HG02970 (cell line): ENCODE data around the gene PLD6.

Experiments
- ATAC-seq: cut with Tn5 transposase; IDR thresholded peaks from one replicate; pipeline ENCODE4 v1.9.1; 2021; ENCODE audit warnings: mild to moderate bottlenecking, moderate library complexity, moderate number of reproducible peaks; ENCODE audit not compliant: unreplicated experiment, low FRiP score

Gene PLD6

GRCh38 chr17:17180141-17180603 is 26.0 kb downstream of the PLD6 start:
- no peak for ATAC-seq

GRCh38 chr17:17179371-17179827 is 26.7 kb downstream of the PLD6 start:
- ATAC-seq, result no peak

- ATAC-seq, result no peak
These were observed 29.0 kb downstream of the PLD6 start for GRCh38 chr17:17177176-17177575.

DNA sequence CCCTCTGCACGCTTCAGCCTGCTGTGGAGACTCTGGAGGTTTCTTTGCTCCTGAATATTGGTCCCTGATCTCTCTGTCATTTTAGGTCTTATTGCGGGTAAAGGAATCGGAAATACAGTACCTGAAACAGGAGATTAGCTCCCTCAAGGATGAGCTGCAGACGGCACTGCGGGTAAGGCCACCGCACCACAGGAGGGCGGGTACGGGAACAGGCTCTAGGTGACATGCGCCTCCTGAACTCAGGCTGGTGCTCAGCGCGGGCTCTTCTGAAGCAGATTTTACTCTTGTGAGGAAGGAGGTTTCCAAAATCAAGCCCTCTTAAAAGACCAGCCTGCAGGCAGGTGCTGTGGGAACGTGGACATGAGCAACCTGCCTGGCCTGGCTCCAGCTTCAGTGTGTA is 29.8 kb downstream of the PLD6 start:
- no peak for ATAC-seq

DNA sequence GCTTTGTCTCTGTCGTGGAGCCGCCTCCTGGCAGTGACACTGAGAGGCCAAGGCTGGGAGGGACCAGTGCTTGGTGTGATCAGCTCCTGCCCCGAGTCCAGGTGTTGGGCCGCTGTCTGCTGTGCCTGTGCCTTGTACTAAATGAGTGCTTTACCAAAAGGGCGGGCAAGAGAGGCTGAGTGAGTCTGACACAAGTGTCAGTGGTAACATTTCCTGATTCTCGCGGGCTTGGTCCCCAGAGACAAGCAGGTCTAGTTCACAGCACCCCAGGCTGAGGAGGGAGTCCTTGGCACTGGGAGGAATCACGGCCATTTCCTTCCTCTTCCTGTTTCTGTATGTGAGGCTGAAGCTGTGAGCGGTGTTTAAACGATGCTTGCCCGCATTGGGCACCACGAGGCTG is 30.2 kb downstream of the PLD6 start:
- ATAC-seq, result no peak

DNA sequence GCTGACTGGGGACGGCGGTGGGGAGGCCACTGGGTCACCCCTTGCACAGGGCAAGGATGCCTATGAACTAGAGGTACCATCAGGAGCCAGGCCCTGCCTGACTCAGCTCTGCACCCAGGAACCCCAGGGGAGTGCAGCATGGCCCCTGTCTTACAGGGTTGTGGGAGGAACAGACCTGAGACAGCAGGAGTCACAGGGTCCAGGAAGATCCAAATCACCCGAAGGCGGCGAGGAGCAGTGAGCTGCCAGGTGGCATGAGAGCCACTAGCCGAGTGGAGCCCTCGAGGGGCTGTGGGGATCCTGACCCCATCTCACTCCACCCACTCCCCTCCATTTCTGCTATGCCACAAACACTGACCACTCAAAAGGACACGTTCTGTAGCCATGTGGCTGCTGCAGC is 30.8 kb downstream of the PLD6 start:
- ATAC-seq, result no peak

- ATAC-seq, result no peak
These were observed 32.2 kb downstream of the PLD6 start for GRCh38 chr17:17173921-17174320.

- no peak for ATAC-seq
These were observed 33.1 kb downstream of the PLD6 start for GRCh38 chr17:17172990-17173389.

GRCh38 chr17:17172001-17172939 is 33.9 kb downstream of the PLD6 start:
- ATAC-seq, result no peak

GRCh38 chr17:17171186-17171585 is 34.9 kb downstream of the PLD6 start:
- no peak for ATAC-seq

DNA sequence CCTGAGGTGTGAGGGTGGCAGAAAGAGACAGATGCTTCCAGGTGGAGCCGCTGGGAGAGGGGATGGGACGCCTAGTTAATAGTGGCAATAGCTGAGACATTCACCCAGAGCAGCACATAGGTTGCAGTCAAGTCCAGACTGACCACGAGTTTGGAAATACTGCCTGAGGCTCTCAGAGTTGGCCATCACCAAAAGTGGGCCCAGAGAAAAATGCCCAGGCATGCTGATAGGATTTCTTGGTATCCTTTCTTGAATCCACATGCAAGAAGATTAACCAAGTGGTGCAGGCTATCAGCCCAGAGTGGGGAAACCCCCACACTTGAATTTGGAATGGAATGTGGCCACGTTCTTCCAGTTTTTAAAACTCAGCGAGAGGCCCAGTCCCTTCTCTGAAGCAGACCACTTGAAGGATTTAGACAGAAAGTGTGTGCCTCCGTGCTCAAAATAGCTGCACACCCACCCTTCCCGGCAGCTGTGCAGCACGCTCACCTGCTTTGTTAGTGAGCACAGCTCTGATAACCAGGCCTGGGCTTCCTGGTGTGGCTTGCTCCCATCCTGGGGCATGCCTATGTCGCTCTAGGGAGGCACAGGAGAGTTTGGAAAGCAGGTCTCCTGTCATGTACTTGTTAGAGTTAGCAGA is 35.7 kb downstream of the PLD6 start:
- ATAC-seq, result no peak

DNA sequence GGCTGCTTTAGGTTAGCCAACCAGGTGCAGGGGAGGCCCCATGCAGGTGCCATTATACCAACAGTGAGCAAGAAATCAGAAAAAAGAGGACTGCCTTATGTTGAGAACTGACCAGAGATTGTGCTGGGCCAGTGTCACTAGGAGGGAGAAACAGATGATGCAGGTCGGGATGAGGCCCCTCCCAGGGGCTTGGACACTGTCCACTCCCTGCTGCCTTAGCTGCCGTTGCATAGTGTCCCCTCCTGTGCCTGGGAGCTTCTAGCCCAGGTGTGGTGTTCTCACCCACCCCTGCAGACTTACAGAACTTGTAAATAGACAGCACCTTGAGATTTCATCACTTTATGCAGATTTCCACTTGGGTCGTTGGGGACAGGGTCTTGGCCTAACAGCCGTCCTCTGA is 36.7 kb downstream of the PLD6 start:
- no peak for ATAC-seq

DNA sequence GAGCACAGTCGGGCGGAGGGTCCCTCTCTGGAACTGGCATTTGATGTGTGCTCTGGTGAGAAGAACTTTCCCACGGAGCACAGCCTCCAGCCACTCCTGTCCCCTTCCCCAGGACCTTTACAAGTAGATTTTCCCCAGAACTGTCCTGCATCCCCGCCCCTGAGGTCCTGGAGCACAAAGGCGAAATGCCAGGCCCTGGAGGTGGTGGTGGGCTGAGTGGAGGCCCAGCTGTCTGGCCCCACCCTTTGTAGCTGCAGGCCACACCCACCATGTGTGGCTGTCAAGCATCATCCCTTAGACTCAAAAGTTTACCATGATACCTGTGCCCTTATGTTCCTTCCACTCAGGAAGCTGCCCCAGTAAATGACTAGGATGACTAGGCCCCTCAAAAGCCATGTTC is 37.7 kb downstream of the PLD6 start:
- ATAC-seq, result no peak

DNA sequence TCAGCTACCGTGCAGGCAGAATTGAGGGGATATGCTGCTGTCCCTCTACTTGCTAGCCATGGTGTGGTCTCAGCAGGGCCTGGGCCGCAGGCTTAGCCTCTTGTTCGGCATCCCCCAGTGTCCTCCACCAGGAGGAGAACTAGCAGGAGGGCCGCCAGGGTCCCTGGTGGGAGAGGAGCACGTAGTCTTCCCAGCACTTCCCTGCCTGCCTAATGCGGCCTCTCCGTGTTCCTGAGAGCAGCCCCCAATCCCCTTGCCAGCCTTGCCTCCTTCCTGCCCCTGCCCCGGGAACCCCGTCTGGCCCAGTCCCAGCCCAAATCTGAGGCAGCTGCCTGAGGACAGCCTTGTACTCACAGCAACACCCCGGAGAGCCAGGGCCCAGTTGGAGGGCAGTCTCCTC is 38.1 kb downstream of the PLD6 start:
- ATAC-seq, result no peak

DNA sequence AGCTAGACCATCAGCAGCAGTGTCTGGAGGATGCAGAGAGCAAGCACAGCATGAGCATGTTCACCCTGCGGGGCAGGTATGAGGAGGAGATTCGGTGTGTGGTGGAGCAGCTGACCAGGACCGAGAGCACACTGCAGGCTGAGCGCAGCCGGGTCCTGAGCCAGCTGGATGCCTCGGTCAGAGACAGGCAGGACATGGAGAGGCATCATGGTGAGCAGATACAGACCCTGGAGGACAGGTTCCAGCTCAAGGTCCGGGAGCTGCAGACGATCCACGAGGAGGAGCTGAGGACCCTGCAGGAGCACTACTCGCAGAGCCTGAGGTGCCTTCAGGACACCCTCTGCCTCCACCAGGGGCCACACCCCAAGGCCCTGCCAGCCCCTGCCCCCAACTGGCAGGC is 38.8 kb downstream of the PLD6 start:
- no peak for ATAC-seq

GRCh38 chr17:17166446-17166845 is 39.7 kb downstream of the PLD6 start:
- no peak for ATAC-seq

DNA sequence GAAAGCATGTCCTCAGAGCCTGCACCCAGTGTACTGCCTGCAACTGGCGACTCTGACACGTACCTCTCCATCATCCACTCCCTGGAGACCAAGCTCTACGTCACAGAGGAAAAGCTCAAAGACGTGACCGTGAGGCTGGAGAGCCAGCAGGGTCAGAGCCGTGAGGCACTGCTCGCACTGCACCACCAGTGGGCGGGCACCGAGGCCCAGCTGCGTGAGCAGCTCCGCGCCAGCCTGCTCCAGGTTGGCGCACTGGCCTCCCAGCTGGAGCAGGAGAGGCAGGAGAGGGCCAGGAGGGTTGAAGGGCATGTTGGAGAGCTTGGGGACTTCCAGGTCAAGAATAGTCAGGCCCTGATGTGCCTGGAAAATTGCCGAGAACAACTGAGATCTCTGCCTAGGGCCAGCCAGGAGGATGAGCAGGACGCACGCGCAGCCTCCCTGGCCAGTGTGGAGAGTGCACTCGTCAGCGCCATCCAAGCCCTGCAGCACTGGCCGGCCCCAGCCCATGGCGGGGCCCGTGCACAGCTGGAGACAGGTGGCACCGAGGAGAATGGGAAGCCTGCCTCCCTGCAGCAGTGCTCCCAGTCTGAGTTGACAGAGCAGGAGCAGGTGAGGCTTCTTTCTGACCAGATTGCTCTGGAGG is 40.3 kb downstream of the PLD6 start:
- no peak for ATAC-seq

GRCh38 chr17:17164676-17165075 is 41.5 kb downstream of the PLD6 start:
- ATAC-seq, result no peak

DNA sequence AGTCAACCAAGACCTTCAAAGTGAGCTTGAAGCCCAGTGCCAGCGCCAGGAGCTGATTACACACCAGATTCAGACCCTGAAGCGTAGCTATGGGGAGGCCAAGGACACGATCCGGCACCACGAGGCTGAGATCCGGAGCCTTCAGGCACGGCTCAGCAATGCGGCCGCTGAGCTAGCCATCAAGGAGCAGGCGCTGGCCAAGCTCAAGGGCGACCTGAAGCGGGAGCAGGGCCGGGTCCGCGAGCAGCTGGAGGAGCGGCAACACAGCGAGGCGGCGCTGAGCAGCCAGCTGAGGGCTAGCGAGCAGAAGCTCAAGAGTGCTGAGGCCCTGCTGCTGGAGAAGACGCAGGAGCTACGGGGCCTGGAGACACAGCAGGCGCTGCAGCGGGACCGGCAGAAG is 42.0 kb downstream of the PLD6 start:
- ATAC-seq, result no peak

- ATAC-seq, result no peak
These were observed 44.4 kb downstream of the PLD6 start for GRCh38 chr17:17161759-17162158.

DNA sequence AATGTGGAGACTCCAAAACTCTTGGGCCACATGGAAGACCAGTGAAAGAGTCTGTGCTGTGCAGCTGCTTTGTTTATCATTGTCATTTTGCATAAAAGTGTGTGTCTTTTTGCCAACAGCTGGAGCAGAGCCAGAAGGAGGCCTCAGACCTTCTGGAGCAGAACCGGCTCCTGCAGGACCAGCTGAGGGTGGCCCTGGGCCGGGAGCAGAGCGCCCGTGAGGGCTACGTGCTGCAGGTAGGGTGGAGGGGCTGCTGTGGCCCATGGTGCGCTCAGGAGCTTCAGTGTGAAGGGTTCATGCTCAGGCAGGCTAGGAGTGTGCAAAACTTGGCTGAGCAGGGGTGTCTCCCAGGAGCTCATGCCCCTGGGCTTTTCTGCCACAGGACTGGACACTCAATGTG is 45.0 kb downstream of the PLD6 start:
- no peak for ATAC-seq
